GM23248 (cell line): ENCODE measurements around the gene KRTAP2-1. TPM values are rescaled to one million over a fixed set of nuclear protein-coding genes. Genes with fewer than 3 reads are reported as not detected.
"Not testable (repeated sequence)": the region's sequence is repeated elsewhere in the genome, so short reads cannot be mapped to it uniquely, and the experiment has no call there.

Source experiments
- DNase-seq: peaks from one replicate; pipeline ENCODE4 v3.0.0-alpha.2; 2015
- H2AFZ ChIP-seq: fragments of 200-600 bp; sonication (generic); 2 replicates; pipeline ENCODE4 v1.6.1; 2016; ENCODE audit warnings: antibody characterized with exemption
- H3F3A ChIP-seq: fragments of 200-600 bp; sonication (generic); 2 replicates; pipeline ENCODE4 v1.6.1; 2016; ENCODE audit warnings: mild to moderate bottlenecking, antibody characterized with exemption, mixed run types; ENCODE audit not compliant: insufficient read depth
- H3K27ac ChIP-seq: fragments of 200-600 bp; sonication (generic); 2 replicates; pipeline ENCODE4 v1.5.1; 2016; ENCODE audit warnings: mild to moderate bottlenecking
- H3K27me3 ChIP-seq: fragments of 200-600 bp; sonication (generic); replicated peaks from 2 replicates; pipeline ENCODE4 v1.6.1; 2016; ENCODE audit warnings: mild to moderate bottlenecking; ENCODE audit not compliant: insufficient read depth
- H3K36me3 ChIP-seq: fragments of 200-600 bp; sonication (generic); 2 replicates; pipeline ENCODE4 v1.6.1; 2016; ENCODE audit warnings: low read depth, mild to moderate bottlenecking
- H3K4me1 ChIP-seq: fragments of 200-600 bp; sonication (generic); 2 replicates; pipeline ENCODE4 v1.6.1; 2016; ENCODE audit warnings: mild to moderate bottlenecking; ENCODE audit not compliant: insufficient read depth
- H3K4me2 ChIP-seq: fragments of 200-600 bp; sonication (generic); one replicate; pipeline ENCODE4 v1.6.1; 2016; ENCODE audit warnings: mild to moderate bottlenecking; ENCODE audit not compliant: unreplicated experiment
- H3K4me3 ChIP-seq: fragments of 200-600 bp; sonication (generic); 2 replicates; pipeline ENCODE4 v1.5.1; 2016; ENCODE audit warnings: mild to moderate bottlenecking
- H3K79me2 ChIP-seq: fragments of 200-600 bp; sonication (generic); 2 replicates; pipeline ENCODE4 v1.6.1; 2016; ENCODE audit warnings: mild to moderate bottlenecking; ENCODE audit not compliant: insufficient read depth
- H3K9ac ChIP-seq: fragments of 200-600 bp; sonication (generic); 2 replicates; pipeline ENCODE4 v1.6.1; 2016; ENCODE audit warnings: mild to moderate bottlenecking
- H3K9me2 ChIP-seq: fragments of 200-600 bp; sonication (generic); 2 replicates; pipeline ENCODE4 v1.6.1; 2016; ENCODE audit warnings: mixed run types, mild to moderate bottlenecking, moderate library complexity; ENCODE audit not compliant: insufficient read depth
- H3K9me3 ChIP-seq: fragments of 200-600 bp; sonication (generic); one replicate; pipeline ENCODE4 v1.6.1; 2017; ENCODE audit warnings: low read depth
- H4K20me1 ChIP-seq: fragments of 200-600 bp; sonication (generic); 2 replicates; pipeline ENCODE4 v1.6.0; 2016; ENCODE audit not compliant: insufficient read depth
- EZH2 ChIP-seq: fragments of 200-600 bp; sonication (generic); IDR thresholded peaks from 2 replicates; pipeline ENCODE4 v1.6.1; 2018; ENCODE audit warnings: antibody characterized with exemption, mild to moderate bottlenecking; ENCODE audit not compliant: insufficient read depth, poor library complexity, severe bottlenecking
- EZH2phosphoT487 ChIP-seq: fragments of 200-600 bp; sonication (generic); IDR thresholded peaks from 2 replicates; pipeline ENCODE4 v1.6.1; 2018; ENCODE audit warnings: antibody characterized with exemption, moderate library complexity, mild to moderate bottlenecking, low read depth; ENCODE audit not compliant: insufficient read depth
- WGBS, 2 experiments: methylation state at CpG; one replicate each; pipeline ENCODE4 v1.1.6; 2015 to 2017; ENCODE audit warnings: low lambda C conversion rate in 2 of 2, low coverage in 1 of 2; ENCODE audit errors: missing lambda C conversion rate in 2 of 2; 5-methylcytosine and 5-hydroxymethylcytosine counted together
- in situ Hi-C: fragments of 300-500 bp; cut with MboI; formaldehyde crosslinking; loops from 2 replicates; pipeline ENCODE4 v1.15.0; 2020
- polyA plus RNA-seq: library from polyadenylated mRNA; unstranded; fragments of >200 nt; fragmentation: Nextera tagmentation; extraction: Ambion mirVana; gene quantifications from 2 replicates; pipeline ENCODE4 v1.2.1, GENCODE V29; 2016
- total RNA-seq: library from RNA; depleted of rRNA; stranded (reverse); fragments of >200 nt; shearing (Covaris generic); gene quantifications from 2 replicates; pipeline ENCODE4 v1.2.3, GENCODE V29; 2014; rRNA removed

KRTAP2-1 gene, protein sequence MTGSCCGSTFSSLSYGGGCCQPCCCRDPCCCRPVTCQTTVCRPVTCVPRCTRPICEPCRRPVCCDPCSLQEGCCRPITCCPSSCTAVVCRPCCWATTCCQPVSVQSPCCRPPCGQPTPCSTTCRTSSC
- total RNA-seq (not detected in 2 replicates), polyA plus RNA-seq (not detected in 2 replicates)

DNA sequence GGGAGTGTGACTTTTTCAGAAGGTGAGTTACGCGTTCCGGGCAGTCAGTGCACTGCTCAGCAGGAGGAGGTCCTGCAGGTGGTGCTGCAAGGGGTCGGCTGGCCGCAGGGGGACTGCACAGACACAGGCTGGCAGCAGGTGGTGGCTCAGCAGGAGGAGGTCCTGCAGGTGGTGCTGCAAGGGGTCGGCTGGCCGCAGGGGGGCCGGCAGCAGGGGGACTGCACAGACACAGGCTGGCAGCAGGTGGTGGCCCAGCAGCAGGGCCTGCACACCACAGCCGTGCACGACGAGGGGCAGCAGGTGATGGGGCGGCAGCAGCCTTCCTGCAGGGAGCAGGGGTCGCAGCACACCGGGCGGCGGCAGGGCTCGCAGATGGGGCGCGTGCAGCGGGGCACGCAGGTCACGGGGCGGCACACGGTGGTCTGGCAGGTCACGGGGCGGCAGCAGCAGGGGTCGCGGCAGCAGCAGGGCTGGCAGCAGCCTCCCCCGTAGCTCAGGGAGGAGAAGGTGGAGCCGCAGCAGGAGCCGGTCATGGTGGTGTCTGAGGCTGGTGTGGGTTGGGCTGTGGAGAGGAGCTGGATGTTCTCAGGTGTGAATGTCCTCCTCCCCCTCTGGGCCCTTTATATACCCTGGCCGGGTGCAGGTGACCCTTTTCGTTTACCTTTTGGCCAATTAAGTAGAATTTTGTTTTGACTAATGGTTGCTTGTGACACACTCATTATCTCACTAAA, at the start of gene KRTAP2-1:
KRTAP2-1 (minus strand) TSS at position 582 of the 731 bp plus-strand sequence; CDS start at position 533, 49 bp downstream.
- H3F3A ChIP-seq, result peaks cover 23% of the 10 kb centered on the region
- H2AFZ ChIP-seq, H3K4me3 ChIP-seq, H3K36me3 ChIP-seq, DNase-seq, H4K20me1 ChIP-seq, in situ Hi-C loops, H3K9me3 ChIP-seq, H3K79me2 ChIP-seq, H3K27me3 ChIP-seq, H3K9me2 ChIP-seq, H3K9ac ChIP-seq: not testable (repeated sequence)
- H3K27ac ChIP-seq, result peak within 1 kb of the TSS; percentile 84
- WGBS, 2 experiments, result 88 to 92% methylated on average over 8 to 10 of the region's 33 CpGs
- peak within 1 kb of the TSS; percentile 61 for H3K4me2 ChIP-seq
- peaks cover 20% of the 10 kb centered on the region for H3K4me1 ChIP-seq

DNA sequence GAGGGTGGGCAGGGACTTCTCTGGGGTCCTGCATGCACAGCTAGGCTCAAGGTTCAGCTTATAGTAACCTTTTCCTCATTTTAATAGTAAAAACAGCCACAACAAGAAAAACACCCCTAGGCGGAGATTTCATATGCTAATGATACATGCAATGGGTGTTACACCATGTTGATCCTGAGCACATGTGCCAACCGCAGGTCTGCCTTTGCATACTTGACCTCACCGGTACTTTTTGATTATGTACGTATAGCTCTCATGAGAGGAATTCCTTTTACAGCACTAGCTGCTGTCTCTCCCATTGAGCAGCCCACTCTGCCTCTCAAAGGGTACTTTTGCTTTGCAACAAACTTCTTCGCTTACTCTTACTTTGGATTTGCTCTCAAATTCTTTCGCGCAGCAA, 48.9 kb upstream of the KRTAP2-1 start:
- Histone ChIP-seq H3K9me2 (no peaks in the 10 kb centered on the region), H3K27ac (no peak overlapping the region), H2AFZ (no peak overlapping the region), H3K36me3 (no peaks in the 10 kb centered on the region), H3K4me3 (no peak overlapping the region), H3K9ac (no peak overlapping the region), H3K4me2 (no peak overlapping the region), H3K27me3 (no peaks in the 10 kb centered on the region), H3K4me1 (peaks cover 26% of the 10 kb centered on the region), H3K79me2 (no peaks in the 10 kb centered on the region), H3K9me3 (no peaks in the 10 kb centered on the region), H4K20me1 (no peaks in the 10 kb centered on the region), H3F3A (peaks cover 30% of the 10 kb centered on the region)
- TF ChIP-seq EZH2 (no peak), EZH2phosphoT487 (no peak)
- no peak for DNase-seq
- in situ Hi-C loops, result no loop called here
- WGBS, 2 experiments, result 95 to 99% methylated on average over 7 of the region's 7 CpGs

DNA sequence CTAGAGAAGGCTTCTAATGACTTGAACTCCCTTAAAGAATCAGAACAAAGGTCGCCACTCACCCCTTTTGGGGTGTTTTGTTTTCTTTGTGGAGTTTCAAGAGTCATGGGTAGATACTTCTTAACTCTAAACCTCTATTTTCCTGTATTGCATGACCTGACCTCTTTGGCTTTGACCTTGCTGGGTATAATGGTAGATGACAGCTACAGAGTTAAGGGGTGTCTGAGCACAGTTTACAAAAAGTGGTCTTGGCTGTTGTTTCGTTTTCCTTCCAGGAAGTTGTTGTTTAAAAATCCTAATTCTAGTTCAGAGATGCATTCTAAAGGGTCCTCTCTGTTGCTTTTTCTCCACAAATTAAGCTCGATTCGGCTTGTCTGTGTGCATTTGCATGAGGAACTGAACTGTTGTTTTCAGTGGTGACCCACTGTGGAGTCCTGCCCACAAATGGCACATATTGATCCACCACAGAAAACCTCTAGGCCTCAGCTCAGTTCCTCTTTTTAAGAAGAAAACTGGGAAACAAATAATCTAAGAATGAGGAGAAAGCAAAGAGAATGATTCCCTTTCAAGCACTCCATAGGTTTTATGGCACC, 41.7 kb upstream of the KRTAP2-1 start:
- H3K79me2 ChIP-seq, H2AFZ ChIP-seq, H3K9me3 ChIP-seq, H3K36me3 ChIP-seq, H3K4me2 ChIP-seq, H4K20me1 ChIP-seq, H3F3A ChIP-seq, H3K9ac ChIP-seq, H3K4me1 ChIP-seq, DNase-seq, H3K9me2 ChIP-seq, H3K27me3 ChIP-seq, H3K4me3 ChIP-seq, in situ Hi-C loops, H3K27ac ChIP-seq: not testable (repeated sequence)
- 81 to 91% methylated on average over 4 of the region's 4 CpGs for WGBS, 2 experiments

DNA sequence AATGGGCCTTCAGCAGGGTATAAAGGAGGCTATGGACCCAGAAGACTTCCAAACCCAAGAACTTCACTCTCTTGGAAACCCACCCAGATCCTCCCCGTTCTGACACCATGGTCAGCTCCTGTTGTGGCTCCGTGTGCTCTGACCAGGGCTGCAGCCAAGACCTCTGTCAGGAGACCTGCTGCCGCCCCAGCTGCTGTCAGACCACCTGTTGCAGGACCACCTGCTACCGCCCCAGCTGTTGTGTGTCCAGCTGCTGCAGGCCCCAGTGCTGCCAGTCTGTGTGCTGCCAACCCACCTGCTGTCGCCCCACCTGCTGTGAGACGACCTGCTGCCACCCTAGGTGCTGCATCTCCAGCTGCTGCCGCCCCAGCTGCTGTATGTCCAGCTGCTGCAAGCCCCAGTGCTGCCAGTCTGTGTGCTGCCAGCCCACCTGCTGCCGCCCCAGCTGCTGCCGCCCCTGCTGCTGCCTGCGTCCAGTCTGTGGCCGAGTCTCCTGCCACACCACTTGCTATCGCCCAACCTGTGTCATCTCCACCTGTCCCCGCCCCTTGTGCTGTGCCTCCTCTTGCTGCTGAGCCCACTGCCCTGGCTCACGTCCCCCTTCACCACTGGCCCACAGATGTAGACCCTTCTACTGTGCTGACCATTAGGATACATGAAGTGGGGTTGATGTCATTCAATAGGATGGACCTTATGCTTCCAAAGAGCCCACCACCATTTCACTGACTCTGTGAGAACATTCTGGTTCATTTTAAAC, 37.2 kb upstream of the KRTAP2-1 start, which contains the start of gene KRTAP4-7:
KRTAP4-7 (plus strand) TSS at position 51 of the 757 bp plus-strand sequence; CDS start at position 108, 57 bp downstream.
- H3K9me2 ChIP-seq, H3K9me3 ChIP-seq, H3K27me3 ChIP-seq, H2AFZ ChIP-seq, DNase-seq, in situ Hi-C loops, H3K9ac ChIP-seq, H4K20me1 ChIP-seq, H3K36me3 ChIP-seq, H3K79me2 ChIP-seq: not testable (repeated sequence)
- peaks cover 20% of the 10 kb centered on the region for H3K4me1 ChIP-seq
- peak within 1 kb of the TSS; percentile 57; the same call in 1 of the 2 replicates for H3K27ac ChIP-seq
- 85 to 89% methylated on average over 7 to 13 of the region's 14 CpGs for WGBS, 2 experiments
- peak within 1 kb of the TSS; percentile 46 for H3K4me2 ChIP-seq
- H3K4me3 ChIP-seq, result 0 out of 2 replicates have a peak within 1 kb of the TSS, but pooled peaks have one; percentile 2
- H3F3A ChIP-seq, result peaks cover 20% of the 10 kb centered on the region
